Vagina (tissue), 2 donors: ENCODE measurements around the gene IRF8. TPM values are rescaled to one million over a fixed set of nuclear protein-coding genes. Genes with fewer than 3 reads are reported as not detected.

ENCODE experiments used
- DNase-seq, 2 donors: peaks; one replicate each; pipeline ENCODE4 v3.0.0-alpha.2; 2017; ENCODE audit errors: extremely low spot score in 2 of 2
- H3K27ac ChIP-seq: fragments of 200-600 bp; sonication (generic); one replicate; pipeline ENCODE4 v1.5.1; 2019
- H3K27me3 ChIP-seq: fragments of 200-600 bp; sonication (generic); one replicate; pipeline ENCODE4 v1.5.1; 2019
- H3K36me3 ChIP-seq, 2 donors: fragments of 200-600 bp; sonication (generic); one replicate each; pipeline ENCODE4 v1.5.1; 2017 to 2019
- H3K4me1 ChIP-seq: fragments of 200-600 bp; sonication (generic); one replicate; pipeline ENCODE4 v1.5.1; 2019
- H3K4me3 ChIP-seq, 2 donors: fragments of 200-600 bp; sonication (generic); 1 replicate in 1 of 2; 2 replicates in 1 of 2; pipeline ENCODE4 v1.5.1; 2016 to 2019
- H3K9me3 ChIP-seq: fragments of 200-600 bp; sonication (generic); one replicate; pipeline ENCODE4 v1.5.1; 2019
- POLR2A ChIP-seq, 2 donors: fragments of 450-650 bp; IDR thresholded peaks; one replicate each; pipeline ENCODE4 v1.6.1; 2017; ENCODE audit warnings: antibody characterized with exemption in 2 of 2, mild to moderate bottlenecking in 2 of 2, moderate library complexity in 2 of 2
- POLR2AphosphoS5 ChIP-seq, 2 donors: sonication (generic); formaldehyde crosslinking; IDR thresholded peaks; one replicate each; pipeline ENCODE4 v1.9.0; 2017; ENCODE audit warnings: antibody characterized with exemption in 2 of 2, mild to moderate bottlenecking in 2 of 2, low read depth in 1 of 2; ENCODE audit not compliant: insufficient read depth in 1 of 2
- intact Hi-C: fragments of 100-400 bp; cut with DNase I; formaldehyde crosslinking; loops from one replicate; pipeline ENCODE4 v1.15.1; 2023
- total RNA-seq: library from RNA; depleted of rRNA; stranded (reverse); fragments of >200 nt; gene quantifications from one replicate; pipeline ENCODE4 v1.2.3, GENCODE V29; 2016
- TF ChIP-seq, protein P1 (sequence below), 3 experiments: fragments of 450-650 bp in 2 of 3; fragments of 200-600 bp in 1 of 3; sonication (generic) in 1 of 3; IDR thresholded peaks; one replicate each; pipeline ENCODE4 v1.5.1; 2017 to 2019; ENCODE audit warnings: antibody characterized with exemption in 3 of 3, mild to moderate bottlenecking in 2 of 3, moderate library complexity in 2 of 3

Gene IRF8
- total RNA-seq, 1 donor from 2014 or later = 7.6 TPM

GRCh38 chr16:85888405-85889331 is 10.3 kb upstream of the IRF8 start:
- Histone ChIP-seq H3K27ac (no peak overlapping the region), H3K4me3 (no peak overlapping the region), H3K9me3 (no peaks in the 10 kb centered on the region), H3K4me1 (no peaks in the 10 kb centered on the region), H3K36me3 (no peaks in the 10 kb centered on the region), H3K27me3 (no peaks in the 10 kb centered on the region)
- intact Hi-C loops = no loop called here
- no peak for DNase-seq
- TF ChIP-seq, protein P1, sequence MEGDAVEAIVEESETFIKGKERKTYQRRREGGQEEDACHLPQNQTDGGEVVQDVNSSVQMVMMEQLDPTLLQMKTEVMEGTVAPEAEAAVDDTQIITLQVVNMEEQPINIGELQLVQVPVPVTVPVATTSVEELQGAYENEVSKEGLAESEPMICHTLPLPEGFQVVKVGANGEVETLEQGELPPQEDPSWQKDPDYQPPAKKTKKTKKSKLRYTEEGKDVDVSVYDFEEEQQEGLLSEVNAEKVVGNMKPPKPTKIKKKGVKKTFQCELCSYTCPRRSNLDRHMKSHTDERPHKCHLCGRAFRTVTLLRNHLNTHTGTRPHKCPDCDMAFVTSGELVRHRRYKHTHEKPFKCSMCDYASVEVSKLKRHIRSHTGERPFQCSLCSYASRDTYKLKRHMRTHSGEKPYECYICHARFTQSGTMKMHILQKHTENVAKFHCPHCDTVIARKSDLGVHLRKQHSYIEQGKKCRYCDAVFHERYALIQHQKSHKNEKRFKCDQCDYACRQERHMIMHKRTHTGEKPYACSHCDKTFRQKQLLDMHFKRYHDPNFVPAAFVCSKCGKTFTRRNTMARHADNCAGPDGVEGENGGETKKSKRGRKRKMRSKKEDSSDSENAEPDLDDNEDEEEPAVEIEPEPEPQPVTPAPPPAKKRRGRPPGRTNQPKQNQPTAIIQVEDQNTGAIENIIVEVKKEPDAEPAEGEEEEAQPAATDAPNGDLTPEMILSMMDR (IDR thresholded peaks at IDR 0.05) = no peak
- no peak for TF ChIP-seq POLR2A (IDR thresholded peaks at IDR 0.05)
- TF ChIP-seq POLR2AphosphoS5 (IDR thresholded peaks at IDR 0.05; ENCODE audit: insufficient read depth in 1 of 2, low read depth in 1 of 2) = no peak

GRCh38 chr16:85891033-85891775 is 7.8 kb upstream of the IRF8 start:
- Histone ChIP-seq H3K27ac (no peak overlapping the region), H3K4me3 (no peak overlapping the region), H3K4me1 (no peaks in the 10 kb centered on the region), H3K27me3 (no peaks in the 10 kb centered on the region), H3K9me3 (no peaks in the 10 kb centered on the region), H3K36me3 (no peaks in the 10 kb centered on the region)
- no peak for TF ChIP-seq POLR2A (IDR thresholded peaks at IDR 0.05)
- no peak for TF ChIP-seq POLR2AphosphoS5 (IDR thresholded peaks at IDR 0.05; ENCODE audit: insufficient read depth in 1 of 2, low read depth in 1 of 2)
- TF ChIP-seq, protein P1 (IDR thresholded peaks at IDR 0.05) = no peak
- intact Hi-C loops = no loop called here
- DNase-seq = no peak

DNA sequence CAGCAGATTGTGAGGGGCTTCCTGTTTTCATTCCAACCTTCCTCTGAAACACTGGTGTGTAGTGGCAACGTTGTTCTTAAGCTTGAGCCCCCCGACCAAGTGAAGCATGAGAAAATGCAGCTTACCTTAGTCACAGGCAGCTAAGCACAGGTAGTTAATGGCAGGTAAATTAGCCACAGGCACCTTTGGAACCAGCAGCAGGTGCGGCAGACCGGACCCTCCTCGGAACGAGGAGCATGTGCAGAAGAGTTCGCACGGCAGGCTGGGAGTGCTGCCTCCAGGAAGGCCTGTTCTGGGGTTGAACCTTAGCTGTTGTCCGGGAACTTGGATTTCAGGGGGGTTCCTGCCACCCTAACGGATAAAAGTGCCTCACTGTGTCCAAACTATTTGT is 7.2 kb upstream of the IRF8 start:
- Histone ChIP-seq H3K4me3 (no peak overlapping the region), H3K27me3 (no peaks in the 10 kb centered on the region), H3K4me1 (no peaks in the 10 kb centered on the region), H3K36me3 (no peaks in the 10 kb centered on the region), H3K27ac (no peak overlapping the region), H3K9me3 (no peaks in the 10 kb centered on the region)
- no peak for TF ChIP-seq POLR2A (IDR thresholded peaks at IDR 0.05)
- TF ChIP-seq, protein P1 (IDR thresholded peaks at IDR 0.05) = no peak
- no peak for TF ChIP-seq POLR2AphosphoS5 (IDR thresholded peaks at IDR 0.05; ENCODE audit: insufficient read depth in 1 of 2, low read depth in 1 of 2)
- intact Hi-C loops = no loop called here
- no peak for DNase-seq

DNA sequence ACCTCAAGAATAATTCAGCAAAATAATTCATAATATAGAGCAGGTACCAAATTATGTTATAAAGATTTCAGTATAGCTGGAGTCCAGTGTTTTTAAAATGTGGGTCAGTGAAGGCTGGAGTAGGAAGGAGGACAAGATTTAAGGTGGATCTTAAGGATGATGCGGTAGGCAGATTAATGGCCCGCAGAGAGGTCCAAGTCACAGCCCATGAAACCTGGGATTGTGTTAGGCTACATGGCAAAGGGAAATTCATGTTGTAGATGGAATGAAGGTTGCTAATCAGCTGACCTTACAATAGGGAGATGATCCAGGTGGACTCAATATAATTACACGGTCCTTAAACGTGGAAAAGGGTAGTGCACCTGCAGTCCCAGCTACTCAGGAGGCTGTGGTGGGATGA is 6.2 kb upstream of the IRF8 start:
- H3K4me1 ChIP-seq = no peaks in the 10 kb centered on the region
- no peak overlapping the region for H3K4me3 ChIP-seq
- no peaks in the 10 kb centered on the region for H3K9me3 ChIP-seq
- TF ChIP-seq, protein P1 (IDR thresholded peaks at IDR 0.05) = no peak
- TF ChIP-seq POLR2A (IDR thresholded peaks at IDR 0.05) = no peak
- no peak for TF ChIP-seq POLR2AphosphoS5 (IDR thresholded peaks at IDR 0.05; ENCODE audit: insufficient read depth in 1 of 2, low read depth in 1 of 2)
- no peak overlapping the region for H3K27ac ChIP-seq
- DNase-seq = no peak
- intact Hi-C loops = no loop called here
- no peaks in the 10 kb centered on the region for H3K36me3 ChIP-seq
- peaks cover 3% of the 10 kb centered on the region for H3K27me3 ChIP-seq
